Erythroblast (primary cell): ENCODE data around the gene AQP6.
"Not testable (repeated sequence)": the region's sequence is repeated elsewhere in the genome, so short reads cannot be mapped to it uniquely, and the experiment has no call there.

Source experiments
- GATA1 ChIP-seq: IDR thresholded peaks from 2 replicates; pipeline ENCODE4 v1.6.1; 2011; ENCODE audit warnings: low read depth, mild to moderate bottlenecking, control low read depth, low read length, moderate library complexity
- POLR2A ChIP-seq: IDR thresholded peaks from 2 replicates; pipeline ENCODE4 v1.6.1; 2011; ENCODE audit warnings: mild to moderate bottlenecking, low read length

DNA sequence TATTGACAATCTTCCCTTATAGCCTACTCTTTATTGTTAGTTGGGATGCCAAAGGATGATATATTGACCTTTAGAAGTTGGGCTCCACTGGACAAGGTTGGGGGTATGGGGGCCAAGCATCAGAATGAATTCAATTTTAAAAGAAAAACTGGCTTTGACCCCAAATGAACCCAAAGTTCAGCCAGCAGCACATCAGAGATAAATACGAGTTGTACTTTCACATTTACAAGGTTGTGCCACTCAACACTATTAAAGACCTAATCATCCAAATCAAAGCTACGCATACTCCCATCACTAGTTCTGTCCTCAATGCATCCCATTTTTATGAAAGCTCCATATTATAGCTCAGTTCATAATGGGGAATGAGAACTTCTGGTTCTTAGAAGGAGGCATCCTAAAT is 16.7 kb downstream of the AQP6 start:
- not testable (repeated sequence) for TF ChIP-seq POLR2A, GATA1
